Osteoblast (primary cell): ENCODE results near the gene ABHD4. TPM values are rescaled to one million over a fixed set of nuclear protein-coding genes. Genes with fewer than 3 reads are reported as not detected.
"Not testable (repeated sequence)": the region's sequence is repeated elsewhere in the genome, so short reads cannot be mapped to it uniquely, and the experiment has no call there.

ENCODE experiments used
- DNase-seq: peaks from one replicate; pipeline ENCODE4 v3.0.0; 2011; ENCODE audit warnings: low spot score, mixed read lengths; ENCODE audit not compliant: insufficient read length; ENCODE audit errors: missing footprints
- H2AFZ ChIP-seq: 2 replicates; pipeline ENCODE4 v1.6.0; 2011; ENCODE audit warnings: mild to moderate bottlenecking, low read length
- H3K27ac ChIP-seq: 2 replicates; pipeline ENCODE4 v1.5.1; 2011; ENCODE audit warnings: mild to moderate bottlenecking, low read depth, low read length, moderate library complexity
- H3K27me3 ChIP-seq: 2 replicates; pipeline ENCODE4 v1.6.0; 2012; ENCODE audit warnings: mild to moderate bottlenecking, control low read depth, inconsistent platforms, low read length, moderate library complexity; ENCODE audit not compliant: insufficient read depth
- H3K36me3 ChIP-seq: 2 replicates; pipeline ENCODE4 v1.5.1; 2011; ENCODE audit warnings: mild to moderate bottlenecking, low read length, control low read depth, moderate library complexity; ENCODE audit not compliant: insufficient read depth
- H3K4me1 ChIP-seq: 2 replicates; pipeline ENCODE4 v1.5.1; 2011; ENCODE audit warnings: mild to moderate bottlenecking, low read length, control low read depth, moderate library complexity; ENCODE audit not compliant: insufficient read depth
- H3K4me2 ChIP-seq: 2 replicates; pipeline ENCODE4 v1.6.0; 2011; ENCODE audit warnings: mild to moderate bottlenecking, low read length; ENCODE audit not compliant: insufficient read depth
- H3K4me3 ChIP-seq: fragments of 200-600 bp; sonication (generic); 3 replicates; pipeline ENCODE4 v1.5.1; 2012; ENCODE audit warnings: mild to moderate bottlenecking, low read length, inconsistent platforms; ENCODE audit not compliant: insufficient read depth
- H3K79me2 ChIP-seq: 2 replicates; pipeline ENCODE4 v1.6.0; 2012; ENCODE audit warnings: mild to moderate bottlenecking, low read length, control low read depth, inconsistent platforms; ENCODE audit not compliant: insufficient read depth
- H3K9me3 ChIP-seq: 2 replicates; pipeline ENCODE4 v1.5.1; 2011; ENCODE audit warnings: low read depth, low read length, control low read depth
- H4K20me1 ChIP-seq: 2 replicates; pipeline ENCODE4 v1.6.0; 2012; ENCODE audit warnings: mild to moderate bottlenecking, low read length, control low read depth; ENCODE audit not compliant: insufficient read depth
- total RNA-seq: library from RNA; depleted of rRNA; stranded (reverse); fragments of >200 nt; gene quantifications from 2 replicates; pipeline ENCODE4 v1.2.3, GENCODE V29; 2012
- TF ChIP-seq, protein P1 (sequence below): IDR thresholded peaks from 2 replicates; pipeline ENCODE4 v1.5.1; 2011; ENCODE audit warnings: mild to moderate bottlenecking, low read depth, low read length, moderate library complexity; ENCODE audit errors: extremely low read depth

ABHD4 gene
- total RNA-seq, 1 donor: 52.1 TPM

DNA sequence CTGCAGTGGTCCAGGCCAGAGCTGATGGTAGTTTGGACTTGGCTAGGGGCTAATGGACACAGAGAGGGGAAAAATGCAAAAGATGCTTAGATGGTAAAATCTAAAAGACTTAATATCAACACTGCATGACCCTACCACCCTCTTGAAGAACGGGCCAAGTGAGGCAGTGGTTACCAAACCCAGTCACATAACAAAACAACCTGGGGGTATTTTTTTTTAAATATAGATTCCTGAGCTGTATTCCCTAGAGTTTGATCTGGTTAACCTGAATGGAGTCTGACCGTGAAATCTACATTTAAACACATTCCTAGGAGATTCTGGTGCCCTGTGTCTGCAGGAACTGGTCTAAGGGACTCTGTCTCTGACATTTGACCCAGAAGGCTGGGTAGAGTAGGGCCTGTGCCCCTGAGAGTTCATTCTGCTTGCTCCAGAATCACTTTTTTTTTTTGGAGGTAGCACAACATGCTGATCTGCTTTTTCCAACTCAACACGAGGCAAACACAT, 15.7 kb downstream of the ABHD4 start:
- no peaks in the 10 kb centered on the region for H3K9me3 ChIP-seq
- peak overlapping the region; percentile 46 for H3K4me2 ChIP-seq
- TF ChIP-seq, protein P1, sequence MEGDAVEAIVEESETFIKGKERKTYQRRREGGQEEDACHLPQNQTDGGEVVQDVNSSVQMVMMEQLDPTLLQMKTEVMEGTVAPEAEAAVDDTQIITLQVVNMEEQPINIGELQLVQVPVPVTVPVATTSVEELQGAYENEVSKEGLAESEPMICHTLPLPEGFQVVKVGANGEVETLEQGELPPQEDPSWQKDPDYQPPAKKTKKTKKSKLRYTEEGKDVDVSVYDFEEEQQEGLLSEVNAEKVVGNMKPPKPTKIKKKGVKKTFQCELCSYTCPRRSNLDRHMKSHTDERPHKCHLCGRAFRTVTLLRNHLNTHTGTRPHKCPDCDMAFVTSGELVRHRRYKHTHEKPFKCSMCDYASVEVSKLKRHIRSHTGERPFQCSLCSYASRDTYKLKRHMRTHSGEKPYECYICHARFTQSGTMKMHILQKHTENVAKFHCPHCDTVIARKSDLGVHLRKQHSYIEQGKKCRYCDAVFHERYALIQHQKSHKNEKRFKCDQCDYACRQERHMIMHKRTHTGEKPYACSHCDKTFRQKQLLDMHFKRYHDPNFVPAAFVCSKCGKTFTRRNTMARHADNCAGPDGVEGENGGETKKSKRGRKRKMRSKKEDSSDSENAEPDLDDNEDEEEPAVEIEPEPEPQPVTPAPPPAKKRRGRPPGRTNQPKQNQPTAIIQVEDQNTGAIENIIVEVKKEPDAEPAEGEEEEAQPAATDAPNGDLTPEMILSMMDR: no peak
- peak overlapping the region; percentile 94 for H3K27ac ChIP-seq
- H3K27me3 ChIP-seq: no peaks in the 10 kb centered on the region
- no peak overlapping the region for H3K4me3 ChIP-seq
- DNase-seq: no peak
- H3K36me3 ChIP-seq: peaks cover 32% of the 10 kb centered on the region
- no peaks in the 10 kb centered on the region for H4K20me1 ChIP-seq
- no peak overlapping the region for H2AFZ ChIP-seq
- H3K79me2 ChIP-seq: no peaks in the 10 kb centered on the region
- H3K4me1 ChIP-seq: peaks cover 15% of the 10 kb centered on the region

DNA sequence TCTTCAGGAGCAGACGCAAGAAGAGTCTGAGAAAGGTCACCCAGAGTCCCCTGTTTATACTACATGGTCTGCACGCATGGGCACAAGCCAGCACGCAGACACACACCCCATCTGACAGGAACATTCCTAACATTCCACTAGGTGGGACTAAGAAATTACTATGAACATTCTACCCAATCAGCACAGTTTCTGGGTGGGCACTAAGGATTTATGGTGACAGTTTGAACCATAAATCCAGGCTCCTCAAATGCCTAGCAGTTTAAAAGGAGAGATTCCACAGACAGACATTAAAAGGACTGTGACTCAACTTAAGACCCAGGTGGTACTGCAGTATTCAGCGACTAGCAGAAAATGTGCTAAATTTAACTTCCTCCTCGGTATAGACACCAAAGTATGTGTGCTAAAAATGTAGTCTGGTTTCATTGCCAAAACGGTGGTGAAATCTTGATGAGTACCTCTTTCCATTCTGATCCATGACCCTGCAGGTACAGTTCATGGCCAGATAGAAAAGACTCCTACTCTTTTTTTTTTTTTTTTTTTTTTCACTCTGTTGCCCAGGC, 16.2 kb downstream of the ABHD4 start:
- H2AFZ ChIP-seq: no peak overlapping the region
- H3K27me3 ChIP-seq: no peaks in the 10 kb centered on the region
- no peaks in the 10 kb centered on the region for H3K9me3 ChIP-seq
- H3K27ac ChIP-seq: peak overlapping the region; percentile 94
- peak overlapping the region; percentile 46 for H3K4me2 ChIP-seq
- TF ChIP-seq, protein P1: no peak
- H3K79me2 ChIP-seq: no peaks in the 10 kb centered on the region
- H3K36me3 ChIP-seq: peaks cover 29% of the 10 kb centered on the region
- no peak overlapping the region for H3K4me3 ChIP-seq
- H3K4me1 ChIP-seq: peaks cover 15% of the 10 kb centered on the region
- DNase-seq: peak; percentile 88
- no peaks in the 10 kb centered on the region for H4K20me1 ChIP-seq

DNA sequence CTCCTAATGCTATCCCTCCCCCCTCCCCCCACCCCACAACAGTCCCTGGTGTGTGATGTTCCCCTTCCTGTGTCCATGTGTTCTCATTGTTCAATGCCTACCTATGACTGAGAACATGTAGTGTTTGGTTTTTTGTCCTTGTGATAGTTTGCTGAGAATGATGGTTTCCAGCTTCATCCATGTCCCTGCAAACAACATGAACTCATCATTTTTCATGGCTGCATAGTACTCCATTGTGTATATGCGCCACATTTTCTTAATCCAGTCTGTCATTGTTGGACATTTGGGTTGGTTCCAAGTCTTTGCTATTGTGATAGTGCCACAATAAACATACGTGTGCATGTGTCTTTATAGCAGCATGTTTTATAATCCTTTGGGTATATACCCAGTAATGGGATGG, 17.7 kb downstream of the ABHD4 start:
- DNase-seq, H3K79me2 ChIP-seq, H3K4me3 ChIP-seq, H3K9me3 ChIP-seq, H4K20me1 ChIP-seq, H3K27me3 ChIP-seq, H2AFZ ChIP-seq, H3K4me2 ChIP-seq, H3K27ac ChIP-seq: not testable (repeated sequence)
- peaks cover 15% of the 10 kb centered on the region for H3K36me3 ChIP-seq
- peaks cover 15% of the 10 kb centered on the region for H3K4me1 ChIP-seq

DNA sequence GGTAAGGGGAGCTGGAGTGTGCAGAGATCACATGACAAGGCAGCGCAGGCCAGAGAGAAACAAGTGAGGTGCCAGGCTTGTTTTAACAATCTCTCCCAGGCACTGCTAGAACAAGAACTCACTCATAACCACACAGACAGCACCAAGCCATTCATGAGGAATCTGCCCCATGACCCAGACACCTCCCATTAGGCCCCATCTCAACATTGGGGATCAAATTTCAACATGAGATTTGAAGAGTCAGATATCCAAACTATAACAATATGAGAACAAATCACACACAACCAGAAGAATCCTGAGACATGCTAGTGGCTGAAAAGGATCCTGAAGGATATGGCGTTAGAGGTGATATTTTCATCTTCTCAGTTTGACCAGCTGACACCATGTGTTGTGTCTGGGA, 24.2 kb downstream of the ABHD4 start:
- no peak overlapping the region for H2AFZ ChIP-seq
- H3K4me2 ChIP-seq: peak overlapping the region; percentile 19
- TF ChIP-seq, protein P1: no peak
- H3K4me1 ChIP-seq: peaks cover 11% of the 10 kb centered on the region
- H3K9me3 ChIP-seq: no peaks in the 10 kb centered on the region
- H3K36me3 ChIP-seq: no peaks in the 10 kb centered on the region
- no peaks in the 10 kb centered on the region for H4K20me1 ChIP-seq
- H3K79me2 ChIP-seq: no peaks in the 10 kb centered on the region
- H3K27me3 ChIP-seq: no peaks in the 10 kb centered on the region
- H3K27ac ChIP-seq: peak overlapping the region; percentile 60
- H3K4me3 ChIP-seq: no peak overlapping the region
- no peak for DNase-seq
